ENCODE measurements around the gene TMEM119.

TMEM119 gene

GRCh38 chr12:108551535-108551934, 46.3 kb downstream of the TMEM119 start:
- H3K4me3 ChIP-seq (ENCODE audit: insufficient read depth, low read depth, low read length), result no peak overlapping the region
- 91 to 99% methylated on average over 4 to 5 of the region's 5 CpGs for WGBS, 2 experiments
- H3K27ac ChIP-seq (ENCODE audit: insufficient read depth, low read depth, low read length, poor library complexity, severe bottlenecking), result no peak overlapping the region
- H3K36me3 ChIP-seq (ENCODE audit: control insufficient read depth, insufficient read depth, low read length), result peaks cover 16% of the 10 kb centered on the region
- H3K4me1 ChIP-seq (ENCODE audit: control insufficient read depth, insufficient read depth, low read length), result no peaks in the 10 kb centered on the region
- H3K9me3 ChIP-seq (ENCODE audit: control insufficient read depth, low read length), result no peaks in the 10 kb centered on the region
- H3K27me3 ChIP-seq (ENCODE audit: control insufficient read depth, insufficient read depth, low read length, poor library complexity, severe bottlenecking), result no peaks in the 10 kb centered on the region

GRCh38 chr12:108548954-108549521, 48.8 kb downstream of the TMEM119 start:
- 90 to 92% methylated on average over 7 of the region's 7 CpGs for WGBS, 2 experiments
- no peak overlapping the region for H3K4me3 ChIP-seq (ENCODE audit: insufficient read depth, low read depth, low read length)
- no peaks in the 10 kb centered on the region for H3K9me3 ChIP-seq (ENCODE audit: control insufficient read depth, low read length)
- no peaks in the 10 kb centered on the region for H3K27me3 ChIP-seq (ENCODE audit: control insufficient read depth, insufficient read depth, low read length, poor library complexity, severe bottlenecking)
- H3K27ac ChIP-seq (ENCODE audit: insufficient read depth, low read depth, low read length, poor library complexity, severe bottlenecking), result no peak overlapping the region
- H3K36me3 ChIP-seq (ENCODE audit: control insufficient read depth, insufficient read depth, low read length), result peaks cover 29% of the 10 kb centered on the region
- no peaks in the 10 kb centered on the region for H3K4me1 ChIP-seq (ENCODE audit: control insufficient read depth, insufficient read depth, low read length)

GRCh38 chr12:108547686-108548085, 50.2 kb downstream of the TMEM119 start:
- peaks cover 36% of the 10 kb centered on the region for H3K36me3 ChIP-seq (ENCODE audit: control insufficient read depth, insufficient read depth, low read length)
- no peaks in the 10 kb centered on the region for H3K9me3 ChIP-seq (ENCODE audit: control insufficient read depth, low read length)
- 94 to 96% methylated on average over 9 of the region's 9 CpGs for WGBS, 2 experiments
- no peaks in the 10 kb centered on the region for H3K4me1 ChIP-seq (ENCODE audit: control insufficient read depth, insufficient read depth, low read length)
- no peak overlapping the region for H3K27ac ChIP-seq (ENCODE audit: insufficient read depth, low read depth, low read length, poor library complexity, severe bottlenecking)
- H3K4me3 ChIP-seq (ENCODE audit: insufficient read depth, low read depth, low read length), result no peak overlapping the region
- no peaks in the 10 kb centered on the region for H3K27me3 ChIP-seq (ENCODE audit: control insufficient read depth, insufficient read depth, low read length, poor library complexity, severe bottlenecking)

GRCh38 chr12:108543652-108544051, 54.2 kb downstream of the TMEM119 start:
- Histone ChIP-seq H3K27me3 (ENCODE audit: control insufficient read depth, insufficient read depth, low read length, poor library complexity, severe bottlenecking) (no peaks in the 10 kb centered on the region), H3K36me3 (ENCODE audit: control insufficient read depth, insufficient read depth, low read length) (peaks cover 42% of the 10 kb centered on the region), H3K9me3 (ENCODE audit: control insufficient read depth, low read length) (no peaks in the 10 kb centered on the region), H3K4me1 (ENCODE audit: control insufficient read depth, insufficient read depth, low read length) (no peaks in the 10 kb centered on the region), H3K4me3 (ENCODE audit: insufficient read depth, low read depth, low read length) (no peak overlapping the region), H3K27ac (ENCODE audit: insufficient read depth, low read depth, low read length, poor library complexity, severe bottlenecking) (no peak overlapping the region)
- WGBS, 2 experiments, result 94 to 96% methylated on average over 3 of the region's 3 CpGs

- no peak overlapping the region for H3K4me3 ChIP-seq (ENCODE audit: insufficient read depth, low read depth, low read length)
- no peaks in the 10 kb centered on the region for H3K4me1 ChIP-seq (ENCODE audit: control insufficient read depth, insufficient read depth, low read length)
- H3K36me3 ChIP-seq (ENCODE audit: control insufficient read depth, insufficient read depth, low read length), result peaks cover 38% of the 10 kb centered on the region
- no peak overlapping the region for H3K27ac ChIP-seq (ENCODE audit: insufficient read depth, low read depth, low read length, poor library complexity, severe bottlenecking)
- H3K27me3 ChIP-seq (ENCODE audit: control insufficient read depth, insufficient read depth, low read length, poor library complexity, severe bottlenecking), result no peaks in the 10 kb centered on the region
- no peaks in the 10 kb centered on the region for H3K9me3 ChIP-seq (ENCODE audit: control insufficient read depth, low read length)
- 95% methylated on average over 3 to 4 of the region's 4 CpGs for WGBS, 2 experiments
These were observed 55.6 kb downstream of the TMEM119 start for GRCh38 chr12:108542320-108542719.
